Upper lobe of left lung (tissue), 6 donors: ENCODE data around the gene PPP1R3C. TPM values are rescaled to one million over a fixed set of nuclear protein-coding genes. Genes with fewer than 3 reads are reported as not detected.

Experiments
- ATAC-seq, 2 donors: fragments of 200-7000 bp; cut with Tn5 transposase; one replicate each; pipeline ENCODE4 v1.9.1; 2022; ENCODE audit warnings: mild to moderate bottlenecking in 2 of 2, moderate library complexity in 2 of 2; ENCODE audit not compliant: low FRiP score in 2 of 2
- DNase-seq, 2 donors: peaks; one replicate each; pipeline ENCODE4 v3.0.0-alpha.2; 2019 to 2020
- H3K27ac ChIP-seq, 4 donors: fragments of 200-600 bp; sonication (generic); one replicate each; pipeline ENCODE4 v1.5.1; 2016 to 2019
- H3K27me3 ChIP-seq, 4 donors: fragments of 200-600 bp; sonication (generic); one replicate each; pipeline ENCODE4 v1.5.1; 2017 to 2019
- H3K36me3 ChIP-seq, 4 donors: fragments of 200-600 bp; sonication (generic); one replicate each; pipeline ENCODE4 v1.5.1; 2016 to 2019
- H3K4me1 ChIP-seq, 4 donors: fragments of 200-600 bp; sonication (generic); one replicate each; pipeline ENCODE4 v1.5.1; 2018 to 2019
- H3K4me3 ChIP-seq, 4 donors: fragments of 200-600 bp; sonication (generic); one replicate each; pipeline ENCODE4 v1.5.1; 2017 to 2019; ENCODE audit warnings: mild to moderate bottlenecking in 2 of 4, moderate library complexity in 1 of 4
- H3K9me3 ChIP-seq, 4 donors: fragments of 200-600 bp; sonication (generic); one replicate each; pipeline ENCODE4 v1.5.1; 2018 to 2019
- CTCF ChIP-seq, 6 experiments: fragments of 450-650 bp in 4 of 6; fragments of 200-600 bp in 2 of 6; sonication (generic) in 2 of 6; IDR thresholded peaks; one replicate each; pipeline ENCODE4 v1.5.1; 2016 to 2019; ENCODE audit warnings: antibody characterized with exemption in 6 of 6
- EP300 ChIP-seq, 4 donors: sonication (generic); formaldehyde crosslinking; IDR thresholded peaks; one replicate each; pipeline ENCODE4 v1.5.1; 2017; ENCODE audit warnings: antibody characterized with exemption in 4 of 4, control low read depth in 2 of 4
- POLR2A ChIP-seq, 4 donors: fragments of 450-650 bp; IDR thresholded peaks; one replicate each; pipeline ENCODE4 v1.5.1; 2016 to 2017; ENCODE audit warnings: antibody characterized with exemption in 4 of 4, mild to moderate bottlenecking in 2 of 4
- POLR2AphosphoS5 ChIP-seq, 2 donors: sonication (generic); formaldehyde crosslinking; IDR thresholded peaks; one replicate each; pipeline ENCODE4 v1.5.1; 2017; ENCODE audit warnings: antibody characterized with exemption in 2 of 2
- WGBS, 2 donors: methylation state at CpG; one replicate each; pipeline ENCODE4 v1.1.5; 2017 to 2018; 5-methylcytosine and 5-hydroxymethylcytosine counted together
- total RNA-seq, 6 donors: library from RNA; depleted of rRNA in 4 of 6; stranded (reverse); fragments of >200 nt in 4 of 6; gene quantifications; one replicate each; pipeline versions ENCODE4 v1.1.0 to v1.2.1, GENCODE V29; 2016 to 2021
- donor health status: DM: no; HTN: no; CAD: no; lungs with moderate emphysema.
- donor health status: DM: no; HTN: yes; CAD: no; lungs with severe emphysema.

PPP1R3C gene
- total RNA-seq, 6 donors from 2014 or later, result 1.8 to 13.3 (median 10.2) TPM

GRCh38 chr10:91630625-91631024 is 2.2 kb downstream of the PPP1R3C start:
- H3K4me3 ChIP-seq, result peak overlapping the region in 3 of 4 donors; percentile 42 to 61 (median 54)
- WGBS, 2 donors, result 75 to 88% methylated on average over 10 of the region's 10 CpGs

GRCh38 chr10:91629715-91630549 is 2.9 kb downstream of the PPP1R3C start:
- TF ChIP-seq POLR2A (IDR thresholded peaks at IDR 0.05) (no peak), EP300 (IDR thresholded peaks at IDR 0.05) (no peak), POLR2AphosphoS5 (IDR thresholded peaks at IDR 0.05) (no peak), CTCF (IDR thresholded peaks at IDR 0.05) (no peak)
- WGBS, 2 donors, result 70 to 74% methylated on average over 11 of the region's 11 CpGs
- Histone ChIP-seq H3K36me3 (no peaks in the 10 kb centered on the region), H3K27ac (peak overlapping the region in 1 of 4 donors; percentile 22), H3K9me3 (no peaks in the 10 kb centered on the region), H3K4me1 (peaks cover 0 to 20% (median 9%) of the 10 kb centered on the region in 4 donors), H3K4me3 (peak overlapping the region in 3 of 4 donors; percentile 42 to 61 (median 54)), H3K27me3 (no peaks in the 10 kb centered on the region)
- ATAC-seq (no peak), DNase-seq (no peak)

More at GRCh38 chr10:91630625-91631024, 2.2 kb downstream of the PPP1R3C start:
- H3K27me3 ChIP-seq, result no peaks in the 10 kb centered on the region
- TF ChIP-seq CTCF (IDR thresholded peaks at IDR 0.05), result no peak
- TF ChIP-seq POLR2AphosphoS5 (IDR thresholded peaks at IDR 0.05), result no peak
- no peak for TF ChIP-seq EP300 (IDR thresholded peaks at IDR 0.05)
- no peak for TF ChIP-seq POLR2A (IDR thresholded peaks at IDR 0.05)
- no peaks in the 10 kb centered on the region for H3K9me3 ChIP-seq
- ATAC-seq (no peak), DNase-seq (no peak)
- peaks cover 0 to 20% (median 9%) of the 10 kb centered on the region in 4 donors for H3K4me1 ChIP-seq
- H3K27ac ChIP-seq, result peak overlapping the region in 2 of 4 donors; percentile 22 to 40
- no peaks in the 10 kb centered on the region for H3K36me3 ChIP-seq

- no peaks in the 10 kb centered on the region for H3K27me3 ChIP-seq
- no peaks in the 10 kb centered on the region for H3K36me3 ChIP-seq
- H3K4me3 ChIP-seq, result peak overlapping the region in 2 of 4 donors; percentile 54 to 61
- peaks cover 0 to 16% (median 7%) of the 10 kb centered on the region in 4 donors for H3K4me1 ChIP-seq
- 55% methylated on average over 1 of the region's 1 CpG for WGBS, 2 donors
- TF ChIP-seq CTCF (IDR thresholded peaks at IDR 0.05), result no peak
- no peak for TF ChIP-seq POLR2AphosphoS5 (IDR thresholded peaks at IDR 0.05)
- no peak for TF ChIP-seq POLR2A (IDR thresholded peaks at IDR 0.05)
- TF ChIP-seq EP300 (IDR thresholded peaks at IDR 0.05), result no peak
- no peaks in the 10 kb centered on the region for H3K9me3 ChIP-seq
- DNase-seq (no peak), ATAC-seq (no peak)
- no peak overlapping the region for H3K27ac ChIP-seq
Measured at GRCh38 chr10:91628383-91628782, 4.5 kb downstream of the PPP1R3C start.

- ATAC-seq (no peak), DNase-seq (no peak)
- H3K4me1 ChIP-seq, result peaks cover 0 to 8% (median 1%) of the 10 kb centered on the region in 4 donors
- H3K27ac ChIP-seq, result no peak overlapping the region
- no peaks in the 10 kb centered on the region for H3K9me3 ChIP-seq
- H3K4me3 ChIP-seq, result peak overlapping the region in 1 of 4 donors; percentile 61
- WGBS, 2 donors, result 68 to 80% methylated on average over 7 of the region's 7 CpGs
- TF ChIP-seq POLR2AphosphoS5 (IDR thresholded peaks at IDR 0.05) (no peak), CTCF (IDR thresholded peaks at IDR 0.05) (no peak), EP300 (IDR thresholded peaks at IDR 0.05) (no peak), POLR2A (IDR thresholded peaks at IDR 0.05) (no peak)
- H3K27me3 ChIP-seq, result no peaks in the 10 kb centered on the region
- H3K36me3 ChIP-seq, result no peaks in the 10 kb centered on the region
Measured at GRCh38 chr10:91627344-91628102, 5.3 kb downstream of the PPP1R3C start.
